ENCODE results near the gene IFT88.

IFT88 gene

DNA sequence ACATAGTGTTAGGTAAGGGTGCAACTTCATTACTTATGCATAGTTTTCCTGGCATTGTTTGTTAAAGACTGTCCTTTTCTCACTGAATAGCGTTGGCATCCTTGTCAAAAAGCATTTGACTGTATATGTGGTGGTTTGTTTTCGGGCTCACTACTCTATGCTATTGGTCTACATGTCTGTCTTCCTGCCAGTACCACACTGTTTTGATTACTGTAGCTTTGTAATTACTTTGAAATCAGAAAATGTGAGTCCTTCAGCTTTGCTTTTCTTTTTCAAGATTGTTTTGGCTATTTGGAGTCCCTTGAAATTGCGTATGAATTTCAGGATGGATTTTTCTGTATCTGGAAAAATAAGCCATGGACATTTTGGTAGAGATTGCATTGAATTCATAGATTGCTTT is 56.0 kb downstream of the IFT88 start:
- TF ChIP-seq, protein P1, sequence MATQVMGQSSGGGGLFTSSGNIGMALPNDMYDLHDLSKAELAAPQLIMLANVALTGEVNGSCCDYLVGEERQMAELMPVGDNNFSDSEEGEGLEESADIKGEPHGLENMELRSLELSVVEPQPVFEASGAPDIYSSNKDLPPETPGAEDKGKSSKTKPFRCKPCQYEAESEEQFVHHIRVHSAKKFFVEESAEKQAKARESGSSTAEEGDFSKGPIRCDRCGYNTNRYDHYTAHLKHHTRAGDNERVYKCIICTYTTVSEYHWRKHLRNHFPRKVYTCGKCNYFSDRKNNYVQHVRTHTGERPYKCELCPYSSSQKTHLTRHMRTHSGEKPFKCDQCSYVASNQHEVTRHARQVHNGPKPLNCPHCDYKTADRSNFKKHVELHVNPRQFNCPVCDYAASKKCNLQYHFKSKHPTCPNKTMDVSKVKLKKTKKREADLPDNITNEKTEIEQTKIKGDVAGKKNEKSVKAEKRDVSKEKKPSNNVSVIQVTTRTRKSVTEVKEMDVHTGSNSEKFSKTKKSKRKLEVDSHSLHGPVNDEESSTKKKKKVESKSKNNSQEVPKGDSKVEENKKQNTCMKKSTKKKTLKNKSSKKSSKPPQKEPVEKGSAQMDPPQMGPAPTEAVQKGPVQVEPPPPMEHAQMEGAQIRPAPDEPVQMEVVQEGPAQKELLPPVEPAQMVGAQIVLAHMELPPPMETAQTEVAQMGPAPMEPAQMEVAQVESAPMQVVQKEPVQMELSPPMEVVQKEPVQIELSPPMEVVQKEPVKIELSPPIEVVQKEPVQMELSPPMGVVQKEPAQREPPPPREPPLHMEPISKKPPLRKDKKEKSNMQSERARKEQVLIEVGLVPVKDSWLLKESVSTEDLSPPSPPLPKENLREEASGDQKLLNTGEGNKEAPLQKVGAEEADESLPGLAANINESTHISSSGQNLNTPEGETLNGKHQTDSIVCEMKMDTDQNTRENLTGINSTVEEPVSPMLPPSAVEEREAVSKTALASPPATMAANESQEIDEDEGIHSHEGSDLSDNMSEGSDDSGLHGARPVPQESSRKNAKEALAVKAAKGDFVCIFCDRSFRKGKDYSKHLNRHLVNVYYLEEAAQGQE (IDR thresholded peaks at IDR 0.05; ENCODE audit: insufficient replicate concordance, low read depth), result no peak
- no peak for TF ChIP-seq POLR2AphosphoS5 (IDR thresholded peaks at IDR 0.05; ENCODE audit: low read depth)
- no peak for TF ChIP-seq GABPA (IDR thresholded peaks at IDR 0.05; ENCODE audit: low read depth)
- no peak for TF ChIP-seq SPI1 (IDR thresholded peaks at IDR 0.05; ENCODE audit: borderline replicate concordance, low read depth)
- no peak for TF ChIP-seq CTCF (IDR thresholded peaks at IDR 0.05; ENCODE audit: insufficient read depth, low read length)
- Histone ChIP-seq H3K4me3 (replicated peaks; ENCODE audit: insufficient read depth, low read length) (no peak overlapping the region), H3K27ac (replicated peaks) (no peak overlapping the region), H3K27me3 (ENCODE audit: insufficient read depth, poor library complexity, severe bottlenecking) (no peaks in the 10 kb centered on the region)
- no peak for DNase-seq (ENCODE audit: low read depth in 1 of 2, low spot score in 1 of 2)

GRCh38 chr13:20624213-20624612 is 57.3 kb downstream of the IFT88 start:
- TF ChIP-seq CTCF (IDR thresholded peaks at IDR 0.05; ENCODE audit: insufficient read depth, low read length), result no peak
- no peak for TF ChIP-seq GABPA (IDR thresholded peaks at IDR 0.05; ENCODE audit: low read depth)
- no peak for TF ChIP-seq SPI1 (IDR thresholded peaks at IDR 0.05; ENCODE audit: borderline replicate concordance, low read depth)
- no peak for TF ChIP-seq POLR2AphosphoS5 (IDR thresholded peaks at IDR 0.05; ENCODE audit: low read depth)
- TF ChIP-seq, protein P1 (IDR thresholded peaks at IDR 0.05; ENCODE audit: insufficient replicate concordance, low read depth), result no peak
- H3K27me3 ChIP-seq (ENCODE audit: insufficient read depth, poor library complexity, severe bottlenecking), result no peaks in the 10 kb centered on the region
- DNase-seq (ENCODE audit: low read depth in 1 of 2, low spot score in 1 of 2), result no peak
- H3K4me3 ChIP-seq (replicated peaks; ENCODE audit: insufficient read depth, low read length), result no peak overlapping the region
- H3K27ac ChIP-seq (replicated peaks), result no peak overlapping the region

GRCh38 chr13:20633802-20634201 is 66.8 kb downstream of the IFT88 start:
- H3K27ac ChIP-seq (replicated peaks), result no peak overlapping the region
- DNase-seq (ENCODE audit: low read depth in 1 of 2, low spot score in 1 of 2), result no peak
- no peaks in the 10 kb centered on the region for H3K27me3 ChIP-seq (ENCODE audit: insufficient read depth, poor library complexity, severe bottlenecking)
- TF ChIP-seq, protein P1 (IDR thresholded peaks at IDR 0.05; ENCODE audit: insufficient replicate concordance, low read depth), result no peak
- TF ChIP-seq GABPA (IDR thresholded peaks at IDR 0.05; ENCODE audit: low read depth) (no peak), POLR2AphosphoS5 (IDR thresholded peaks at IDR 0.05; ENCODE audit: low read depth) (no peak), SPI1 (IDR thresholded peaks at IDR 0.05; ENCODE audit: borderline replicate concordance, low read depth) (no peak), CTCF (IDR thresholded peaks at IDR 0.05; ENCODE audit: insufficient read depth, low read length) (no peak)
- H3K4me3 ChIP-seq (replicated peaks; ENCODE audit: insufficient read depth, low read length), result no peak overlapping the region

Data from HL-60 (cell line).